AG04450 (cell line): ENCODE results near the gene CD7. TPM values are rescaled to one million over a fixed set of nuclear protein-coding genes. Genes with fewer than 3 reads are reported as not detected.

Experiments used
- CTCF ChIA-PET: fragments of 300-600, 350-600 bp; formaldehyde crosslinking; extraction: SDS; loops from one replicate; lab custom pipeline; 2022; ENCODE audit warnings: antibody characterized with exemption, inconsistent platforms; lab: Charles Lee
- POLR2A ChIA-PET: fragments of 350-600 bp; formaldehyde crosslinking; extraction: SDS; loops from one replicate; lab custom pipeline; 2021; ENCODE audit warnings: antibody characterized with exemption, inconsistent platforms; lab: Yijun Ruan, JAX
- DNase-seq: peaks from one replicate; pipeline ENCODE4 v3.0.0-alpha.2; 2011; ENCODE audit warnings: low read depth, low spot score
- H3K27ac ChIP-seq: one replicate; pipeline ENCODE4 v1.5.1; 2012; ENCODE audit warnings: low read depth, low read length, control low read depth
- H3K27me3 ChIP-seq: one replicate; pipeline ENCODE4 v1.6.0; 2012; ENCODE audit warnings: low read length; ENCODE audit not compliant: control insufficient read depth, insufficient read depth
- H3K4me3 ChIP-seq: 2 replicates; pipeline ENCODE4 v1.5.1; 2011; ENCODE audit warnings: mild to moderate bottlenecking, low read depth, low read length, control low read depth
- H3K9me3 ChIP-seq: 2 replicates; pipeline ENCODE4 v1.5.1; 2012; ENCODE audit warnings: low read length; ENCODE audit not compliant: control insufficient read depth, insufficient read depth
- CTCF ChIP-seq: IDR thresholded peaks from 2 replicates; pipeline ENCODE4 v1.5.1; 2011; ENCODE audit warnings: low read depth, low read length, control low read depth, inconsistent platforms
- polyA plus RNA-seq: library from polyadenylated mRNA; depleted of rRNA; stranded (reverse); fragments of >200 nt; gene quantifications from 2 replicates; pipeline ENCODE4 v1.2.3, GENCODE V29; 2011

The CD7 gene
- polyA plus RNA-seq, 1 experiment, result 0.11 TPM

GRCh38 chr17:82316651-82317393 lies 586 bp downstream of the CD7 start:
- ChIA-PET POLR2A (no interaction called here), CTCF (no interaction called here)
- no peak overlapping the region for H3K4me3 ChIP-seq
- peaks cover 32% of the 10 kb centered on the region for H3K9me3 ChIP-seq
- no peak for DNase-seq
- no peak overlapping the region for H3K27ac ChIP-seq
- TF ChIP-seq CTCF, result no peak
- H3K27me3 ChIP-seq, result peaks cover 41% of the 10 kb centered on the region

GRCh38 chr17:82315703-82316358 lies 1.6 kb downstream of the CD7 start:
- no peak for DNase-seq
- CTCF ChIA-PET, result no interaction called here
- POLR2A ChIA-PET, result no interaction called here
- Histone ChIP-seq H3K27me3 (peaks cover 41% of the 10 kb centered on the region), H3K27ac (no peak overlapping the region), H3K9me3 (peaks cover 32% of the 10 kb centered on the region), H3K4me3 (no peak overlapping the region)
- no peak for TF ChIP-seq CTCF

- no peak overlapping the region for H3K4me3 ChIP-seq
- POLR2A ChIA-PET, result no interaction called here
- CTCF ChIA-PET, result no interaction called here
- DNase-seq, result no peak
- no peak for TF ChIP-seq CTCF
- H3K9me3 ChIP-seq, result peaks cover 28% of the 10 kb centered on the region
- H3K27ac ChIP-seq, result no peak overlapping the region
- H3K27me3 ChIP-seq, result peaks cover 47% of the 10 kb centered on the region
Observed at GRCh38 chr17:82314727-82315605, 2.4 kb downstream of the CD7 start.

- no peak for DNase-seq
- ChIA-PET POLR2A (no interaction called here), CTCF (no interaction called here)
- Histone ChIP-seq H3K4me3 (no peak overlapping the region), H3K27ac (no peak overlapping the region), H3K27me3 (peaks cover 51% of the 10 kb centered on the region), H3K9me3 (peaks cover 21% of the 10 kb centered on the region)
- no peak for TF ChIP-seq CTCF
Observed at GRCh38 chr17:82314012-82314726, 3.2 kb downstream of the CD7 start.
